Right cardiac atrium (tissue), 5 donors: Measurements from ENCODE around the gene CCDC181. TPM values are rescaled to one million over a fixed set of nuclear protein-coding genes. Genes with fewer than 3 reads are reported as not detected.
"Not testable (repeated sequence)": the region's sequence is repeated elsewhere in the genome, so short reads cannot be mapped to it uniquely, and the experiment has no call there.

Source experiments
- ATAC-seq, 2 donors: fragments of 200-7000 bp; cut with Tn5 transposase; one replicate each; pipeline versions ENCODE4 v1.8.0 to v1.9.1; 2020; ENCODE audit warnings: moderate library complexity in 2 of 2, mild to moderate bottlenecking in 1 of 2
- DNase-seq, 3 donors: peaks; one replicate each; pipeline ENCODE4 v3.0.0-alpha.2; 2020
- H3K27ac ChIP-seq: one replicate; pipeline ENCODE4 v1.5.1; 2013; ENCODE audit warnings: mild to moderate bottlenecking, low read length, control low read depth, moderate library complexity
- H3K27me3 ChIP-seq: one replicate; pipeline ENCODE4 v1.6.1; 2013; ENCODE audit not compliant: control insufficient read depth, insufficient read depth
- H3K4me1 ChIP-seq: one replicate; pipeline ENCODE4 v1.6.1; 2013; ENCODE audit warnings: low read length; ENCODE audit not compliant: control insufficient read depth, insufficient read depth
- H3K4me3 ChIP-seq: one replicate; pipeline ENCODE4 v1.5.1; 2013; ENCODE audit warnings: low read length, control low read depth
- H3K9me3 ChIP-seq: one replicate; pipeline ENCODE4 v1.6.1; 2013; ENCODE audit warnings: low read length; ENCODE audit not compliant: control insufficient read depth
- WGBS: extraction: QIAGEN DNeasy Blood & Tissue Kit; methylation state at CpG from one replicate; pipeline ENCODE4 v1.1.7; 2013; 5-methylcytosine and 5-hydroxymethylcytosine counted together
- intact Hi-C, 4 donors: fragments of 100-400 bp; cut with DNase I; formaldehyde crosslinking; loops; one replicate each; pipeline versions ENCODE4 v1.11.0 to v1.14.0; 2022 to 2023
- polyA plus RNA-seq: library from polyadenylated mRNA; stranded (reverse); fragments of 200-250 nt; gene quantifications from one replicate; pipeline ENCODE4 v1.2.3, GENCODE V29; 2013
- total RNA-seq, 4 donors: library from RNA; stranded (reverse); fragmentation: NEBNext Ultra II Directional; extraction: Animal tissue kit (Norgen Biotek cat#: 25700); gene quantifications; one replicate each; pipeline ENCODE4 v1.2.1, GENCODE V29; 2021
- donor health status: healthy with polysubstance abuse.
- donor health status: DM: no; HTN: yes; CAD: no.
- donor health status: DM: no; HTN: no; CAD: no.
- donor health status: DM: no; HTN: yes; CAD: no; lungs with severe emphysema.
- donor health status: DM: yes; HTN: yes; CAD: no.

The CCDC181 gene
- total and polyA plus RNA-seq, 5 donors, result 1.9 to 3.3 (median 2.4) TPM

DNA sequence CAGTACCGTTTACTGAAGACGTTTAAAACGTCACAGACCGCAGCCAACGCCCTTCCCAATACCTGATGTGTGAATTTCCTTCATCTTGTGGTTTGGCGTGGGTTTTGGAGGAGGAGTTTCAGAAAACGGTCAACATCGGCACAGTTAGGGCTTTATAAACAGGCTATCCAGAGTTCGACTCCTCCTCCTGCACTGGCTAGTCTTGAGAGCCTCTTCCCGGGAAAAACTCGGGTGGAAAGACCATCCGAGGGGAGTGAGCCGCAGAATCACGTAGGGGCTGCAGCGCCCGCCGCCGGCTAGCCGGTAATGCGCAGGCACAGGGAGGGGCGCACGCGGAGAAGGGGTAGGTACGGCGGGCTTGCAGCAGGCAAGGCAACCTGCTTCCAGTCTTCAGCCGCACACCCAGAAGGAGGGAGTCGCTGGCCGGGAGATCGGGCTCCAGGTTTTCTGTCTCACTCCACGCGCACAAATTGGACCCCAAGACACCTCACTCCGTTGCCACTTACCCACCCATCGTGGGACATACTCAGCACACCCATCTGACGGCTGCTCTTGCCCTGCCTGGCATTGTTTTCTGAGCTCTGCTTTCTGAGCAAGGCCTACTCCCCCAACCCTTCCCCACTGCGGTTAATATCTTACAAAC, 33.0 kb upstream of the CCDC181 start:
- peak; percentile 21 to 56 (median 51) for DNase-seq
- intact Hi-C loops, result loop anchor here in 1 of 4 donors (10.0 kb wide), 1 partner anchor 84 kb away; no protein-coding TSS in a partner anchor

DNA sequence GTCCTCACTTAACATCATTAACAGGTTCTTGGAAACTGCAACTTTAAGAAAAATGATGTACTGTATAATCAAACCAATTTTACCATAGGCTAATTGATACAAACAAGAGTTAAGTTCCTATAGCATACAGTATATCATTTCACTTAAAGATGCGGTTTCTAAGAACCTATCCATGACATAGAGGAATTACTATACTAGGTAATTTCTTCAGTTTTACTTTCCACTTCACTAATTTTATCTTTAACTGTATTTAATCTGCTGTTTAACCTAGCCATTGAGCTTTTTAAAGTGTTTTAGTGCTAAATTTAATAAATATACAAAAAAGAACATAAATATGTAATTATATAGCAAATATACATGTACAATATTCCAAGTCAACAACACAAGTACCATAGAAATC, 30.2 kb upstream of the CCDC181 start:
- no peak overlapping the region for H3K4me3 ChIP-seq
- H3K27me3 ChIP-seq, result no peaks in the 10 kb centered on the region
- intact Hi-C loops, result no loop called here
- ATAC-seq (no peak), DNase-seq (no peak)
- WGBS, result 97% methylated on average over 1 of the region's 1 CpG
- no peak overlapping the region for H3K27ac ChIP-seq
- H3K4me1 ChIP-seq, result peaks cover 4% of the 10 kb centered on the region
- H3K9me3 ChIP-seq, result no peaks in the 10 kb centered on the region

More for the DNA sequence above, 33.0 kb upstream of the CCDC181 start:
- H3K27ac ChIP-seq, result no peak overlapping the region
- peaks cover 4% of the 10 kb centered on the region for H3K4me1 ChIP-seq
- H3K9me3 ChIP-seq, result no peaks in the 10 kb centered on the region
- 7% methylated on average over 35 of the region's 35 CpGs for WGBS
- ATAC-seq, result peak; percentile 63 to 67
- H3K4me3 ChIP-seq, result peak overlapping the region; percentile 66
- no peaks in the 10 kb centered on the region for H3K27me3 ChIP-seq

DNA sequence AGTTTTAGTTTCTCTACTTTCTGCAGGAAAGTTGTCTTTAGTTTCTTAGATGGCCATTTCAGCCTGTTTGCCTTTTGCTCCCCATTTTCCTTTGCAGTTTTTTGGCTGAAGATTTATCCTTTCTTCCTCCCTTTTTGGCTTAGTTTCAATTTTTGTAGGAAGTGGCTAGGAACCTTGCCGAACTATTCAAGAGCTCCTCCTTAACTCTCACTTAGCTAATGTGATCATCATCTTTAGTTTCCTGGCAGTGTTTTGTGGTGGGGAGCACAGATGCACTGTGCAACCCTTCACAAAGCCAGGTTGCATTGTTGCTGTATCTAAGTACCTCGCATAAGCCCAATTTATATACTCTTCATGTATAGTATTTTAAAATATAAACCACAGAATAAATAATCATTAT, 28.8 kb upstream of the CCDC181 start:
- H3K4me3 ChIP-seq, result no peak overlapping the region
- no peaks in the 10 kb centered on the region for H3K9me3 ChIP-seq
- H3K4me1 ChIP-seq, result peaks cover 4% of the 10 kb centered on the region
- no peak for DNase-seq
- ATAC-seq, result no peak
- intact Hi-C loops, result no loop called here
- H3K27ac ChIP-seq, result no peak overlapping the region
- H3K27me3 ChIP-seq, result no peaks in the 10 kb centered on the region
- WGBS, result 60% methylated on average over 2 of the region's 2 CpGs

DNA sequence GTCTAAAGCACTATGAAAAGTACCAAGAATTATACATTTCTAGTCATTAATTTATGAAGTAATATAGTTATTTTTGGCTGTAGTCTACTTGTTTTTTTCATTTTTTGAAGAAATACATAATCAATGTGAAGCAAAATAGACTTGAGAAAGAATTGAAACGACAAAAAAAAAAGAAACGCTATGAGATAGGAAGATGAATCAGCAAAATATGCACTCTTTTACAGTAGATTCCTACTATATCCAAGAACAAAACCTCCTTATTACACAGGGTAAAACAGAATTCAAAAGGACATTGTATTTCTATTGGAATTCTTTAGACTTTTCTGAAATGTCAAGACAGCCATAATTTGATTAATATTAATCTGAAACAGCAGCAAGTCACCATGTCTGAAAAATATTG, 25.6 kb upstream of the CCDC181 start:
- H3K27ac ChIP-seq, result no peak overlapping the region
- no peaks in the 10 kb centered on the region for H3K9me3 ChIP-seq
- no peaks in the 10 kb centered on the region for H3K4me1 ChIP-seq
- no peaks in the 10 kb centered on the region for H3K27me3 ChIP-seq
- intact Hi-C loops, result no loop called here
- no peak overlapping the region for H3K4me3 ChIP-seq
- 88% methylated on average over 2 of the region's 2 CpGs for WGBS
- ATAC-seq (no peak), DNase-seq (no peak)

DNA sequence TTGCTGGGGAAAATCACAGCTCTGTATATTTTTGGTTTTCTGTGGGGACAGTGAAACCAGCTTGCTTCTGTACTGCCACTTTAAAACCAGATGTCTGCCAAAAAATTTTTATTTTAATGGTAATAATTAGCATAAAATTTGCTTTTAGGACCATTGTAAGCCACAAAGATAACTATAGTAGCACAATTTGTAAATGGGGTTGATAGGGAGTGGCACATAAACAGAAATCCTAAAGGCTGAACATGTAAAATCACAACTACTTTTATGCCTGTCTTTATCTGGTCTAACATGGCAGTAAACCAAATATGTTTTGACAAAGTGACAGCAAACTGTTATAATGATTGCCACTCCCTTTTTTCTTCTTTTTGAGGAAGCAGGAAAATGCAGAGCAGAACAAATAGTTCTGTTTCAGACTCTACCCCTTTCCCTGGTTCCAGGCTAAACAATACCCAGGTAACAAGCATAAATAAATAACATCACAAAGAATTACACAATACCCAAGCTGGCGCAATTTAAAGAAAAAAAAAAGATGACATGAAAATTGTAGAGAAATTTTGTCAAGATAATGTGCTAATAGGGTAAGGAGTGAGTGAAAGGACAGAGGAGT, 24.0 kb upstream of the CCDC181 start:
- no peaks in the 10 kb centered on the region for H3K4me1 ChIP-seq
- DNase-seq (no peak), ATAC-seq (no peak)
- no peaks in the 10 kb centered on the region for H3K27me3 ChIP-seq
- H3K27ac ChIP-seq, result no peak overlapping the region
- 83% methylated on average over 1 of the region's 1 CpG for WGBS
- intact Hi-C loops, result no loop called here
- no peak overlapping the region for H3K4me3 ChIP-seq
- no peaks in the 10 kb centered on the region for H3K9me3 ChIP-seq

DNA sequence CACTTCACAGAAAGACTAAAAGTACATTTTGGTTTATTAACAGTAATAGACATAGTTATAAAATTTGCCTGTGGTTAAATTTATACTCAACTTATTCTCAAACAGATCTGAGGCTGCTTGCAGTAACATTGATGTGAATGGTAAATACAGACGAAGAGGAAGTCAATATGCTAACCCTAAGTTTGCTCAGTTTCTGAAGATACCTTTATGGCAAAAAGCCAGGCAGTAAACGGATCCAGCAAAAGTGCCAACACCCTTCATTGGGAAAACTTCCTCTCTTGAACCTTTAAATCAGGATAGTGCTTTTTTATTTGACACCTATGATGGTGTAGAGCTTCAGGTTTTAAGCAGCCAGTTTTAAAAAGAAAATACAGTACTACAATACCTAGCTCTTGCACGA, 16.6 kb upstream of the CCDC181 start:
- intact Hi-C loops, result no loop called here
- 54% methylated on average over 3 of the region's 3 CpGs for WGBS
- no peaks in the 10 kb centered on the region for H3K27me3 ChIP-seq
- no peak overlapping the region for H3K27ac ChIP-seq
- DNase-seq, result no peak
- ATAC-seq, result no peak
- no peak overlapping the region for H3K4me3 ChIP-seq
- H3K4me1 ChIP-seq, result no peaks in the 10 kb centered on the region
- no peaks in the 10 kb centered on the region for H3K9me3 ChIP-seq

DNA sequence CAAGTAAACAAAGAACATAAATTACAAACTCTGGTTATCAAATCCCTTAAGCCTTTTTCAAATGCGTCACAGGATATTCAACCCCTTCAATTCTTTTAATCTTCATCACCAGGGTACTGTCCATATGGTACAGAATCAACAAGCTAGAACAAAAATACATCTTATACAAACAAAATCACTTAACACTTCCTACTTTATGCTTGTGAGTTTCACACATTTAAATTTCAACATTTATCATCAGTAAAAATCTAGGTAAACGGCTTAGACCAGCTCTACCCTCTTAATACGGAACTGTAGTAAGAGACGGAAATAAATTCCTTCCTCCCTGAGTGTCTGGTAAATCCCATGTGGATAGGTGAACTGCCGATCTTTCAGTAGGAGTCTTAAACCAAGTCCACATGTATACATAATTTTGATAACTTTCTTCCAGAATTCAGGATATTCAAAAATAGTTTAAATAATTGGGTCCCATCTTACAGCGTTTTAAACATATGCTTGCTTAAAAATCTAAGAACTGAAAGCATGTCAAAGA, 1.0 kb downstream of the CCDC181 start:
- DNase-seq (no peak), ATAC-seq (no peak)
- Histone ChIP-seq H3K4me3 (peak overlapping the region; percentile 66), H3K27ac (no peak overlapping the region), H3K9me3 (no peaks in the 10 kb centered on the region), H3K4me1 (no peaks in the 10 kb centered on the region), H3K27me3 (no peaks in the 10 kb centered on the region)
- intact Hi-C loops, result no loop called here
- WGBS, result 50% methylated on average over 6 of the region's 6 CpGs

DNA sequence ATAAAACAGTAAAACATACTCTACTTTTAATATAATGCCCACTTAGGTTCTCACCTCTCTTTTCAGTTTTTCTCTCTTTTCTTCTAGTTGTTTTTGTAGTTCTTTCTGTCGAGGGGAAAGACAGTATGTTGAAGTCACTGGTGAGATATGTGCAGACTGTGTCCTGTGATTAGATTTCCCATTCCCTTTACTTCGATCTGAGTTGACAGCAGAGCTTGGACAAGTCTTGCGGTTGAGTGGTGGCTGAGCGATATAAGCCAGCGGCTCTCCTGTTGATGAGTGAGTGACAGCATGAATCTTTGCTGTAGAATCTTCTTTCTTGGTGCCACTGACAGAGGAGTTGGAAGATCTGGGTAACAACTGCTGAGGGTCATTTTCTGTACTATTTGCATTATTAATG, 6.0 kb downstream of the CCDC181 start:
- Histone ChIP-seq H3K4me3 (no peak overlapping the region), H3K27me3 (no peaks in the 10 kb centered on the region), H3K4me1 (no peaks in the 10 kb centered on the region), H3K27ac (no peak overlapping the region), H3K9me3 (no peaks in the 10 kb centered on the region)
- 69% methylated on average over 5 of the region's 5 CpGs for WGBS
- no peak for DNase-seq
- ATAC-seq, result no peak
- intact Hi-C loops, result no loop called here

DNA sequence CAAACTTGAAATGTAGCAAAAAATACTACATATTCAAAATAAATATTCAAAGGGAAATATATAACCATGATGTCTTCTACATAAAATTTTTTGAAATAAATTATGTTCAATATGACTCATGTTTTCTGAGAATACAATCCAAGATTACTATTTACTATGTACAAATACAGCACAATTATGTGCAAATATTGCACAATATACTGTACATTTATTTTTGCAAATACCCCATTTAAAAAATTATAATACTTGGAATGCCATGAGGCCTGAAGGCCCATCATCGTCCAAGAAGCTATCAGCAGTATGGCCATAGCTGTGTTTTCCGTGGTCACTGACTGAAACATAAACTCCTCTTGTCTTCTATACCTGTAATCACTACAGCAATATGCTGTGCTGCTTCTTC, 12.3 kb downstream of the CCDC181 start:
- H3K4me1 ChIP-seq, result no peaks in the 10 kb centered on the region
- H3K27ac ChIP-seq, result no peak overlapping the region
- no peak for DNase-seq
- H3K9me3 ChIP-seq, result no peaks in the 10 kb centered on the region
- WGBS, result 89% methylated on average over 2 of the region's 2 CpGs
- ATAC-seq, result no peak
- intact Hi-C loops, result no loop called here
- no peak overlapping the region for H3K4me3 ChIP-seq
- H3K27me3 ChIP-seq, result no peaks in the 10 kb centered on the region

DNA sequence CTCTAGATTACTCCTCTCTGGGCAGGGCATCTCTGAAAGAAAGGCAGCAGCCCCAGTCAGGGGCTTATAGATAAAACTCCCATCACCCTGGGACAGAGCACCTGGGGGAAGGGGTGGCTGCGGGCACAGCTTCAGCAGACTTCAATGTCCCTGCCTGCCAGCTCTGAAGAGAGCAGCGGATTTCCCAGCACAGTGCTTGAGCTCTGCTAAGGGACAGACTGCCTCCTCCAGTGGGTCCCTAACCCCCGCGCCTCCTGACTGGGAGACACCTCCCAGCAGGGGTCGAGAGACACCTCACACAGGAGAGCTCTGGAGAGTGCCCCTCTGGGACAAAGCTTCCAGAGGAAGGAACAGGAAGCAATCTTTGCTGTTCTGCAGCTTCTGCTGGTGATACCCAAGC, 18.9 kb downstream of the CCDC181 start:
- H3K4me1 ChIP-seq, H3K27me3 ChIP-seq, intact Hi-C loops, ATAC-seq, H3K9me3 ChIP-seq, DNase-seq, H3K4me3 ChIP-seq, H3K27ac ChIP-seq: not testable (repeated sequence)
- WGBS, result 93% methylated on average over 5 of the region's 5 CpGs

DNA sequence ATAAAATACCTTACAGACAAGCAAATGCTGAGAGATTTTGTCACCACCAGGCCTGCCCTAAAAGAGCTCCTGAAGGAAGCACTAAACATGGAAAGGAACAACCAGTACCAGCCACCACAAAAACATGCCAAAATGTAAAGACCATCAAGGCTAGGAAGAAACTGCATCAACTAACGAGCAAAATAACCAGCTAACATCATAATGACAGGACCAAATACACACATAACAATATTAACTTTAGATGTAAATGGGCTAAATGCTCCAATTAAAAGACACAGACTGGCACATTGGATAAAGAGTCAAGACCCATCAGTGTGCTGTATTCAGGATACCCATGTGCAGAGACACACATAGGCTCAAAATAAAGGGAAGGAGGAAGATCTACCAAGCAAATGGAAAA, 24.7 kb downstream of the CCDC181 start:
- 95% methylated on average over 1 of the region's 1 CpG for WGBS
- ATAC-seq, DNase-seq, H3K27ac ChIP-seq, H3K4me1 ChIP-seq, H3K27me3 ChIP-seq, H3K4me3 ChIP-seq, H3K9me3 ChIP-seq, intact Hi-C loops: not testable (repeated sequence)
